LNCAP (cell line): ENCODE measurements around the gene SLC28A1.

ENCODE experiments used
- CTCF ChIP-seq: fragments of 450-650 bp; IDR thresholded peaks from 2 replicates; pipeline ENCODE4 v1.5.1; 2017; ENCODE audit warnings: mild to moderate bottlenecking

Gene SLC28A1

DNA sequence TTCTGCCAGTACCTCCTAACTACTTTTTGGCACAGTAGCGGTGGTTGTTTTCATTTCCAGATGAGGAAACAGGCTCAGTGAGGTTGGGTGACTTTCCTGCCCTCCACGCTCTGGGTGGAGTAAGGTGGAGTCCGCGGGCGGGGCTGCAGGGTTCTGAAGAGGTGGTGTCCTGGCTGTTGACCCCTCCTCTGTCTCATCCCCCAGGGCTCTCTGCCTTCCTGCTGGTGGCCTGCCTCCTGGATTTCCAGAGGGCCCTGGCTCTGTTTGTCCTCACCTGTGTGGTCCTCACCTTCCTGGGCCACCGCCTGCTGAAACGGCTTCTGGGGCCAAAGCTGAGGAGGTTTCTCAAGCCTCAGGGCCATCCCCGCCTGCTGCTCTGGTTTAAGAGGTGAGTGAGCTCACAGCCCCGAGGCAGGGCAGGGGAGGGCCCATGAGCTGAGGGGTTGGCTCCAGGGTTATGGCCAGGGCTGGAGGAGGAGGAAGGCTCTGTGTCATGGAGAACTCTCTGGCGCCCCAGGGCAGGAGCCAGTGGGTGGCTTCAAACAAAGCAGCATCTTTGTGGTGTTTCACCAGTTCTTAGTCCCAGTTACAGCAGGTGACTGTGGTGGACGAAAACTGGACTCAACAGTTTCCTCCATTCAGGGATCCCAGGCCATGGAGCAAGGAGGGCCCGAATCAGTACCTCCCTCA, 10.4 kb downstream of the SLC28A1 start:
- TF ChIP-seq CTCF = no peak

DNA sequence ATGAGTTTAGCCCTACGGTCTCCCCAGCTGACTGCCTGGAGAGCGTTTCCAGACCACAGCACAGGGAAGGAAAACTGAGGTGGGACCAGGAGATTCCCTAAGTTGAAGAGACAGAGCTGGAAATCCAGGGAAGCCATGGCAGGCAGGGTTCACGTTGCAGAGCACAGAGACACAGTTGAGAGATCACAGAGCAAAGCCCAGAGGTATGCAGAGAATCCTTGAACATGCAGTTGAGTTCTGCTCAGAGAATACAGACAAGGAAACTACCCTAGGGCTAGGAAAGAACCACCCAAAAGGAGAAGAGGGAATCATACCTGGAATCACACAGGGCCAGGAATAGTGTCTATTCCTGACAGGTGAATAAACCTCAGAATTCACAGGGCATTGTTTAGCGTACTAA, 14.3 kb downstream of the SLC28A1 start:
- TF ChIP-seq CTCF = no peak

GRCh38 chr15:84899750-84900149, 15.3 kb downstream of the SLC28A1 start:
- no peak for TF ChIP-seq CTCF

GRCh38 chr15:84901540-84901939, 17.1 kb downstream of the SLC28A1 start:
- TF ChIP-seq CTCF = no peak

DNA sequence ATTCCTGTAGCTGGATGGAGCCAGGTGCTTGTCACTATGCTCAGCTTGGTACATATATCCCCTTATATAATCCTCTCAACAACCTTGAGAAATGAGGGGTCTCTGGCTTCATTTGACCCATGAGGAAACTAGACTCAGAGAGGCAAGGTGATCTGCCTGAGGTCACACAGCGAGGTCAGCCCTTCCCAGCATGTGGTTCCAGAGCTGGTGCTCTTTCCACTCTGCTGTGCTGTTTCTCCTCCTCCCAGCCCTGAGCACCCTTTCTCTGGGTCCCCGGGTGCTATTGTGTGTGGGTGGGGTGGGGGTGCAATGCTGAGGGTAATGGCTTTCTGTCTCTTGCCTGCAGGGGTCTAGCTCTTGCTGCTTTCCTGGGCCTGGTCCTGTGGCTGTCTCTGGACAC, 19.3 kb downstream of the SLC28A1 start:
- no peak for TF ChIP-seq CTCF

- no peak for TF ChIP-seq CTCF
Observed at GRCh38 chr15:84904419-84904818, 20.0 kb downstream of the SLC28A1 start.

- no peak for TF ChIP-seq CTCF
Observed at GRCh38 chr15:84905016-84905916, 20.8 kb downstream of the SLC28A1 start.
